ENCODE results near the gene TFAP2E.

- TF ChIP-seq CTCF (IDR thresholded peaks at IDR 0.05), result no peak
- TF ChIP-seq POLR2A (IDR thresholded peaks at IDR 0.05), result no peak
- no peak for TF ChIP-seq EP300 (IDR thresholded peaks at IDR 0.05)
These were observed 11.0 kb upstream of the TFAP2E start for GRCh38 chr1:35561972-35562680.

Data from stomach (tissue), 4 donors.